K562 (cell line): ENCODE data around the gene MAN1A1. TPM values are rescaled to one million over a fixed set of nuclear protein-coding genes. Genes with fewer than 3 reads are reported as not detected.
A peak's percentile ranks its signal among the peaks of the same experiment; 100 is the strongest.

Experiments
- ATF3 ChIP-seq, 2 experiments: fragments of 450-650 bp in 1 of 2; sonication (generic) in 1 of 2; formaldehyde crosslinking in 1 of 2; IDR thresholded peaks in 1 of 2; conservative IDR thresholded peaks in 1 of 2; 2 replicates each; pipeline versions ENCODE4 v1.6.1 to v1.8.1; 2016 to 2023; ENCODE audit warnings: mild to moderate bottlenecking in 2 of 2, moderate library complexity in 2 of 2, inconsistent platforms in 1 of 2, missing genetic modification reagents in 1 of 2
- FOXM1 ChIP-seq, 2 experiments: fragments of 450-650 bp in 1 of 2; sonication (generic) in 1 of 2; formaldehyde crosslinking in 1 of 2; IDR thresholded peaks; 2 replicates each; pipeline versions ENCODE4 v1.6.1 to v1.9.0; 2017 to 2022; ENCODE audit warnings: low read depth in 2 of 2, mild to moderate bottlenecking in 2 of 2, missing genetic modification reagents in 1 of 2, moderate library complexity in 1 of 2
- GABPA ChIP-seq: fragments of 200-800 bp; sonication (Bioruptor generic); conservative IDR thresholded peaks from 2 replicates; pipeline ENCODE4 v1.6.1; 2016; ENCODE audit warnings: low read depth, missing genetic modification characterization, missing compliant biosample characterization
- HBP1 ChIP-seq: fragments of 450-650 bp; formaldehyde crosslinking; IDR thresholded peaks from 2 replicates; pipeline ENCODE4 v1.4.0; 2022; ENCODE audit warnings: missing genetic modification characterization
- KDM1A ChIP-seq, 2 experiments: fragments of 450-650 bp; IDR thresholded peaks; 2 replicates each; pipeline ENCODE4 v1.6.1; 2016; ENCODE audit warnings: mild to moderate bottlenecking in 2 of 2
- MYC ChIP-seq, 2 experiments: fragments of 250-450 bp in 1 of 2; sonication (Bioruptor Pico) in 1 of 2; IDR thresholded peaks; 2 replicates each; pipeline versions ENCODE4 v1.5.1 to v1.6.1; 2012 to 2021; ENCODE audit warnings: low read depth in 2 of 2, borderline replicate concordance in 1 of 2, improper control_type of control experiment in 1 of 2, low read length in 1 of 2, mild to moderate bottlenecking in 1 of 2, moderate library complexity in 1 of 2
- XRCC5 ChIP-seq: fragments of 200-400 bp; formaldehyde crosslinking; IDR thresholded peaks from 2 replicates; pipeline ENCODE4 v1.6.1; 2017; ENCODE audit warnings: low read depth, mild to moderate bottlenecking, low read length
- ZNF318 ChIP-seq, 2 experiments: fragments of 450-650 bp; IDR thresholded peaks; 2 replicates each; pipeline ENCODE4 v1.6.1; 2016; ENCODE audit warnings: mild to moderate bottlenecking in 2 of 2, borderline replicate concordance in 1 of 2, low read depth in 1 of 2, moderate library complexity in 1 of 2
- ZNF740 ChIP-seq, 3 experiments: fragments of 200-800 bp in 1 of 3; sonication (Bioruptor generic) in 1 of 3; sonication (generic) in 1 of 3; formaldehyde crosslinking in 1 of 3; IDR thresholded peaks; 2 replicates each; pipeline versions ENCODE4 v1.6.1 to v1.8.0; 2016 to 2022; ENCODE audit warnings: mild to moderate bottlenecking in 2 of 3, missing compliant biosample characterization in 2 of 3, missing genetic modification characterization in 2 of 3, missing genetic modification reagents in 1 of 3
- polyA plus RNA-seq, 8 experiments: library from polyadenylated mRNA; depleted of rRNA in 4 of 8; stranded (reverse) in 5 of 8; unstranded in 3 of 8; fragments of >200 nt; fragmentation: Nextera tagmentation in 2 of 8; fragmentation: Illumina TruSeq in 1 of 8; extraction: Ambion mirVana in 2 of 8; extraction: Trizol in 1 of 8; gene quantifications; 2 replicates each; pipeline versions ENCODE4 v1.2.1 to v1.2.3, GENCODE V29; 2011 to 2014; ENCODE audit warnings: inconsistent platforms in 1 of 8, missing spikeins in 1 of 8
- total RNA-seq, 7 experiments: library from RNA; depleted of rRNA in 6 of 7; stranded (reverse); fragments of >200 nt in 6 of 7; fragmentation: Illumina TruSeq in 2 of 7; extraction: Trizol in 2 of 7; gene quantifications; 2 replicates each; pipeline versions ENCODE4 v1.2.1 to v1.2.3, GENCODE V29; 2011 to 2021; ENCODE audit warnings: low replicate concordance in 1 of 7

MAN1A1 gene
- total and polyA plus RNA-seq, 9 of the 15 experiments (the other 6 are each of a cell fraction or from before 2014, with no cell fraction given) = 24.5 to 78.4 (median 59.7) TPM

- no peak for TF ChIP-seq ZNF318 (IDR thresholded peaks at IDR 0.05; ENCODE audit: borderline replicate concordance in 1 of 2, low read depth in 1 of 2)
- no peak for TF ChIP-seq GABPA
- TF ChIP-seq ZNF740 (CRISPR knock-in tag; IDR thresholded peaks at IDR 0.05) = no peak
- TF ChIP-seq ZNF740 (tag; IDR thresholded peaks at IDR 0.05) = no peak
- TF ChIP-seq FOXM1 (IDR thresholded peaks at IDR 0.05; ENCODE audit: low read depth) = no peak
- no peak for TF ChIP-seq FOXM1 (CRISPR knock-in tag; IDR thresholded peaks at IDR 0.05; ENCODE audit: low read depth)
- TF ChIP-seq KDM1A (IDR thresholded peaks at IDR 0.05) = 0 out of 4 replicates have a peak, but pooled peaks of 1 of the 2 experiments have one; percentile 1
- no peak for TF ChIP-seq HBP1 (CRISPR knock-in tag)
- no peak for TF ChIP-seq MYC (IDR thresholded peaks at IDR 0.05; ENCODE audit: low read depth, low read length)
- no peak for TF ChIP-seq MYC (CRISPR knock-in tag; IDR thresholded peaks at IDR 0.05; ENCODE audit: borderline replicate concordance, low read depth)
- peak; percentile 17; the same call in 1 of the 2 replicates for TF ChIP-seq ATF3 (IDR thresholded peaks at IDR 0.05)
- no peak for TF ChIP-seq ATF3 (CRISPR knock-in tag; conservative IDR thresholded peaks at IDR 0.05)
- no peak for TF ChIP-seq XRCC5
These were observed 178.3 kb downstream of the MAN1A1 start (continued) for GRCh38 chr6:119171088-119171841.
